GM21360 (cell line): ENCODE data around the gene L3MBTL4.

Experiments used
- ATAC-seq: cut with Tn5 transposase; IDR thresholded peaks from one replicate; pipeline ENCODE4 v1.9.1; 2021; ENCODE audit warnings: mild to moderate bottlenecking, moderate library complexity; ENCODE audit not compliant: unreplicated experiment

Gene L3MBTL4

GRCh38 chr18:6257950-6258349, 156.8 kb downstream of the L3MBTL4 start:
- ATAC-seq = no peak

DNA sequence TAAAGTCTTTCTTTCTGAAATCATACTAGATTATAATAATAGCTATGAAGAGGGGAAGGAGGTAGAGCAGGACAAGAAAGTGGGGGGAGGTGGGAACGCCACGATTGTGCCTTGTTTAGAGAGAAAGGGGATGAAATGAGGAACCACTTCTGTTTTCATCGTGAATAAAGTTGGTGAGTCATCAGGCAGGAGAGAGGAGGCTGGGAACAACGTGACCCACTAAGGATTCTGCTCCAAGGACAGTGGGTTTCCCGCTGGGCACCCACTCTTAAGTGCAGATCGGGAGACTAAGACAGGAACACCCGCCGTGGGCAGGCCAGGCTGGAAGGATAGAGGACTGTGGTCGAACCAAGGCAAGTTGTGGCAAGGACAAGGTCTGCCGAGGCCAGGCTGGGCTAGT, 158.2 kb downstream of the L3MBTL4 start:
- no peak for ATAC-seq

GRCh38 chr18:6255886-6256285, 158.8 kb downstream of the L3MBTL4 start:
- no peak for ATAC-seq

DNA sequence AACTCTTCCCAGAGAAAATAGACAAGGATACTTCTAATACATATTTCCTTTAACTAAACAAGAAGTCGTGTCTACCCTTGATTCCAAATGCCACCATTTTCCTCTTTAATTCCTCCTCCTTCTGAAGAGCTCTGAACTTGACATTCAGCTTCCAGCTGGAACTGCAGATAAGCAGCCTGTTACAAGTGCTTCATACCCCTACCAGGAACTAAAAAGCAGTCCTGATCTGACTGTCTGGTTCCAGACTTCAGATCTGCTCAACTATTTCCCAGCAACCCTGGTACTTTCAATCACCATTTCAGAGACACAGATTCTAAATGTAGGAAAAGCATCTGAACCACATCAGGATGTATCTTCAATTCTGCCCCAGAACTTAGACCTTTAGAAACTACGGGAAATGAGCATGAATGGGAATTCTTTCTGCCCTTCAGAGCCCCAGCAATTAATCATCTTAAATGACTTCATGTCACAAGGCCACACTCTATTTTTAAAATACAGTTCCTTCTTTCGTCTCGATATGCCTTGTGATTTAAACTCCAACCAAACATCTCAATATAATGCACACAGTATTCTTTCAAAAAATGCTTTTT, 159.5 kb downstream of the L3MBTL4 start:
- peak; percentile 74 for ATAC-seq

- ATAC-seq = no peak
These were observed 160.3 kb downstream of the L3MBTL4 start for GRCh38 chr18:6254456-6254855.

GRCh38 chr18:6251084-6251483, 163.6 kb downstream of the L3MBTL4 start:
- no peak for ATAC-seq

DNA sequence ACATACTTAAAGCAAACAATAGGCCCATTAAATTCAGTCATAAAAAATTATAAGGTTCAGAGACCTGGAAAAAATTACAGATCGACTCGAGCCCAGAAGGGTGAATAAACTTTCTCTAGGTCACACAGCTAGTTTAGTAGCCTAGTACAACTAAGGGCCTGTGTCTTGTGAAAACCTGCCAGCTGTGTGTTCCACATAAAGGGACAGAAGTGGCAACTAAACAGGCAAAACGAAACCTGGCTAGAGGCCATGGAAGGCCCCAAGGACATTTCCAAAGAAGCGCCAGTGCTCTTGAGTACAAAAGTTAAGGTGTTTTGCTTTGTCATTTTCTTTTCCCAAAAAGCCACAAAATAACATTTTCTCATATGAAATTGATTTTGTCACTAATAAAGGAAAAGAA, 164.9 kb downstream of the L3MBTL4 start:
- no peak for ATAC-seq

DNA sequence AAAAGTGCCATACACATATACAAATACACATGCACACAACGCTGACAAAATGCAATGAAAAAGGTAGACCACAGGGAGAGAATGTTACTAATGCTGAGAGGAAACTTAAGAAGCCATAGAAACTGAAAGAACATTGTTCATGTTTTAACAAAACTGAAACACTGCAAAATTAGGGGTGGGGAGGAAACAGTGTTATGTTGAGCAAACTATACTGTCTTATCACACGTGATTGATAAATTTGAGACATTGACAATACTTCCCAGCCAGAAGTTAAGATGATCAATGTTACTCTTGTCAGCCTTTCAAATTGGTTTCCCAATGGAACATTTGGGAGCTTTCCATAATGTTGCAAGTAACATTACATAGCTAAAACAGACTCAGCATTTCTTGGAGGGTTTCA, 165.5 kb downstream of the L3MBTL4 start:
- peak; percentile 80 for ATAC-seq

GRCh38 chr18:6248017-6248416, 166.7 kb downstream of the L3MBTL4 start:
- peak; percentile 51 for ATAC-seq

- no peak for ATAC-seq
These were observed 172.7 kb downstream of the L3MBTL4 start for GRCh38 chr18:6242004-6242403.

- ATAC-seq = no peak
These were observed 175.0 kb downstream of the L3MBTL4 start for GRCh38 chr18:6239716-6240115.

DNA sequence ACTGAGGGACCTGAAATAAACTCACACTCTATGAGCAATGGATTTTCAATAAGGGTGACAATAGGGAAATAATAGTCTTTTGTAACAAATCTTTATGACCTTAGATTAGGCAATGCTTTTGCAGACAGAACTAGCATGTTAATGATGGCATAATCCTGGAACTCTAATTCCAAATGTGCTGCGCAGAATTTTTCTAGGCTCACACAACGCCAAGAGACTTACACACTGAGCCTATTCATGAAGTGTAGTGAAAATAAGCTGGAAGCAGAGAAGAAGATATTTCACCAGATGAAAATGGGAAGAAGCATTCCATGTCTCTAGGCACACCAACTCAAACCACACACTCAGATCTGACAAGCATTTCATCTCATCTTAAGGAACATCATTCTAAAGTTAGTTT, 178.5 kb downstream of the L3MBTL4 start:
- ATAC-seq = no peak

DNA sequence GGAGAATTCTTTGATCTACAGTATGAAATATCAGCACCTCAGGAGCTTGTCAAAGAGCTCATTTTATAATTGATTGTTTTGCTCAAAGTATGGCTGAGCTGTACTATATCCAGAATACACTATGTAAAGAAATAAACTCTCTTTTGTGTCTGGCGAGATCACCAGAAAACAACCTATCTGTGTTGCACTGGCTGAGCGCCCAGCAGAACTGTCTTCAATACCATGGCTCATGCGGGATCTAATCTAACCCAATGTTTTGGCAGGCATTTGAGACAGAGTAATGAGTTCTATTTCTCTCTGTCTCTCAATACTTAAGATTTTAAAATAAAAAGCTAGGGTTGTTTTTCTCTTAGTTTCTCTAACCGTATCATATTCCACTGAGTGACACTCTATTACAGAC, 192.4 kb downstream of the L3MBTL4 start:
- no peak for ATAC-seq

- no peak for ATAC-seq
These were observed 193.1 kb downstream of the L3MBTL4 start for GRCh38 chr18:6221602-6222014.

DNA sequence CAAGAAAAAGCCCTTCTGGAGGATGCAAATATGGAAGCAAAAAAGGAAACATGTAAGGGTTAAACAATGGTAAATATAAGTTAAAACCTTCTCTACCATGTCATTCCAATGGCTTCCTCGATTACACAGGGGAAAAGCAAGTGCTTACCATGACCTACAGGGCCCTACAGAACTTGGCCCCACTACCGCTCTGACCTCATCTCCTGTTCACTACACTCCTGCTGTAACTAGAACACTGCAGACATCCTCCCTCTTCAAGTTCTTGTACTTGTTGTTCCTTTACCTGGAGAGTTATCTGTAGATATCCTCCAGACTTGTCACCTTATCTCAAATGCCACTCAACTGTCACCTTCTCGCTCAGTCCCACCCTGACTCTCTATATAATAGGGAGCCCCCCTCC, 194.6 kb downstream of the L3MBTL4 start:
- ATAC-seq = no peak

GRCh38 chr18:6219116-6219717, 195.5 kb downstream of the L3MBTL4 start:
- no peak for ATAC-seq

GRCh38 chr18:6215888-6216287, 198.8 kb downstream of the L3MBTL4 start:
- no peak for ATAC-seq

DNA sequence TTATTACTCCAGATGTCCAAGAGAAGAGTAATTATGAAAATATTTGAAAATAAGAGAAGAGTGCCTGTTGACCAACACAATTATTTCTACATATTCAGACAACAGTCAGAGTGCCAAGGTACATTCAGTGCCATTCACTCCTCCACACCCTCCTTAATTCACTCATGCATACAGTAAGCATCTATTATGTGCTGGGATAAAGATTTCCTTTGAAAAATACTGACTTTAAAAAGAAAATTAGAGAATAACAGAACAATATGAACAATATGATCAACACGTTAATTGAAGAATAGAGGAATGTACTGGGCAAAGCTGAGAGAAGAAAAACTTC, 203.6 kb downstream of the L3MBTL4 start:
- ATAC-seq = no peak

DNA sequence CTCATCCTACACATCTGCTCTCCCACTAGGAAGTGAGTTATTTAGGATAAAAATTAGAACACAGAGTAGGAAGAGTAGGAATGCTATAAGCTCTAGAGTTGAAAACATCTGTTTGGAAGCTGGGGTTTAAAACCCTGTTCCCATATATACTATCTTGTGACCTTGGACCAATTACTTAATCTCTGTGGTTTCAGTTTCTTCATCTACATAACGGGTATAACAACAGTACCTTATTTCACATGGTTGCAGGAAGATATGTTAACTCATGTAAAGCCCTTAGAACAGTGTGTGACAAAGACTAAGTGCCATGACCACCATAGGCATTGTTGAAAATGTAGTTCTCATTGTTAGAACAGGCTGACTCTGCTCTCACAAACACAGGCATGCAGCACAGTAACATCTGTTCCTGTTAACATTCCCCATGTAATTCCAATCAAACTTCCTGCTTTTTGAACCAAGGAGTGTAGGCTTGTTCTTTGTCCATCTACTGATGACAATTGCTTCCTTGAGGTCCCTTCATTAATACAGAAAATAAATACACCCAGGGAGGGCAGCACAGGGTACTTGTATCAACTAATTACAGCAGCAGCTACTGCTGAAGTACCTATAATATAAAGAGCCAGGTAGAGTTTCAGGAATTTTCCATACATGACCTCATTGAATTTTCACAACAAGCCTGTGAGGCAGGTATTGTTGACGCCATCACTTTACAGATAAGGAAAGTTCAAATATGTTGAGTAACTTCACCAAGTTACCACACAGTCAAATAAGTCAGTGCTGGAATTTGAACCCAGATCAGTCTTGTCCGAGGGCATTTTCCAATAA, 204.2 kb downstream of the L3MBTL4 start:
- no peak for ATAC-seq

- no peak for ATAC-seq
These were observed 206.8 kb downstream of the L3MBTL4 start for GRCh38 chr18:6207941-6208340.

GRCh38 chr18:6207116-6207515, 207.6 kb downstream of the L3MBTL4 start:
- ATAC-seq = no peak

DNA sequence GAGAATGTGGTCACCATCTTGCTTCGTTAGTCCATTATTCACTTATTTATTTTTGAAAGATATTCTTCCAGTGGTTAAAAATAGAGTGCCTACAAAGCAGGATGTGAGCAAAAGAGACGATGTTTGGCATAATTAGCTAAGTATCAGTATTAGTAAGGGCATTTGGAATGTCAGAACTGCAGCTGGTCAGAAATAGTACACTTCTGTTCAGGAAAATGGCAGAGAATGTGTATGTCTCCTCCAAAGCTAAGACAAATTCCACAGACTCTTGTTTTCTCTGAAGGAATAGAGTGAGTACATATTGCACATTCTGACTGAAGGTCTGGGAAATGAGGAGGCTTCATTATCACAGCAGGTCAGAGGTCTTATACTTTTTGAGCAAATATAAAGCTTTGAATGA, 209.0 kb downstream of the L3MBTL4 start:
- ATAC-seq = no peak
